ENCODE measurements around the gene OR8G5.
A peak's percentile ranks its signal among the peaks of the same experiment; 100 is the strongest.
"Not testable (repeated sequence)": the region's sequence is repeated elsewhere in the genome, so short reads cannot be mapped to it uniquely, and the experiment has no call there.

The OR8G5 gene, protein sequence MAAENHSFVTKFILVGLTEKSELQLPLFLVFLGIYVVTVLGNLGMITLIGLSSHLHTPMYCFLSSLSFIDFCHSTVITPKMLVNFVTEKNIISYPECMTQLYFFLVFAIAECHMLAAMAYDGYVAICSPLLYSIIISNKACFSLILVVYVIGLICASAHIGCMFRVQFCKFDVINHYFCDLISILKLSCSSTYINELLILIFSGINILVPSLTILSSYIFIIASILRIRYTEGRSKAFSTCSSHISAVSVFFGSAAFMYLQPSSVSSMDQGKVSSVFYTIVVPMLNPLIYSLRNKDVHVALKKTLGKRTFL

DNA sequence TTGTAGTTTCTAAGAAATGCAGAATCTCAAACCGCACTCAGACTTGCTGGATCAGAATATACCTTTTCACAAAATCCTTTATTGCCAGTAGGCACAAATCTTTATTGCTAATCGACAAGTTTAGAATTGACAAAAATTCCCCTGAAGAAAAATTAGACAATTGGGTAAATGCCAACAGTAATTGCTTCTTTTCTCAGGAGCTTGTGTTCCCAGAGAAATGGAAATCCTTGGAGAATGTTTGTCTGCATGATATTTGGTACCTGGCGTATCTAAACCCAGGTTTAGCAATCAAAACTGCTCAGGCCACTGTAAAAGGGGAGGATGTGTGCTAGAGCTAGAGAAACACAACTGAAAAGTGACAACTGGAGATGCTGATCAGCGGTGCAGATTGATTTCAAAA is at the start of gene OR8G5:
TSS of gene OR8G5 (plus strand) at position 301 of the 400 bp plus-strand sequence. CDS start 8,556 bp downstream, outside the sequence.
- peaks cover 1% of the 10 kb centered on the region for H3K9me3 Mint-ChIP-seq
- intact Hi-C loops (cut with micrococcal nuclease): no loop called here
- H3K36me3 Mint-ChIP-seq (ENCODE audit: low read depth): no peaks in the 10 kb centered on the region
- no peak within 1 kb of the TSS for H3K4me3 Mint-ChIP-seq
- H3K4me1 Mint-ChIP-seq (ENCODE audit: low read depth): peaks cover 15% of the 10 kb centered on the region
- H3K27ac Mint-ChIP-seq: no peak within 1 kb of the TSS
- no peaks in the 10 kb centered on the region for H3K27me3 Mint-ChIP-seq

DNA sequence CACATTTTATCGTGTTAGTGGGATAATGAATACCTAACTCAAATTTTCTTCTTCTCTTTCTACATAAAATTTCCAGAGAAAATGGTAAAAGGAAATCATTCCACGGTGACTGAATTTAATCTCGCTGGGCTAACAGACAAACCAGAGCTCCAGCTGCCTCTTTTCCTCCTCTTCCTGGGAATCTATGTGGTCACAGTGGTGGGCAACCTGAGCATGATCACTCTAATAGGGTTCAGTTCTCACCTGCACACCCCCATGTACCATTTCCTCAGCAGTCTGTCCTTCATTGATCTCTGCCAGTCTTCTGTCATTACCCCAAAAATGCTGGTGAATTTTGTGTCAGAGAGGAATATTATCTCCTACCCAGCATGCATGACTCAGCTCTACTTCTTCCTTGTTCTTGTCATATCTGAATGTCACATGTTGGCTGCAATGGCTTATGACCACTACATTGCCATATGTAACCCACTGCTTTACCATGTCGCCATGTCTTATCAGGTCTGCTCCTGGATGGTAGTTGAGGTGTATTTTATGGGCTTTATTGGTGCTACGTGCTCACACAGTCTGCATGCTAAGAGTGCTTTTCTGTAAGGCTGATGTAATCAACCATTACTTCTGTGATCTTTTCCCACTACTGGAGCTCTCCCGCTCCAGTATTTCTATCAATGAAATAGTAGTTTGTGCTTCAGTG is 48.9 kb upstream of the OR8G5 start:
- no peaks in the 10 kb centered on the region for H3K36me3 Mint-ChIP-seq (ENCODE audit: low read depth)
- peaks cover 21% of the 10 kb centered on the region for H3K4me1 Mint-ChIP-seq (ENCODE audit: low read depth)
- no peak overlapping the region for H3K4me3 Mint-ChIP-seq
- peak overlapping the region; percentile 69 for H3K27ac Mint-ChIP-seq
- intact Hi-C loops (cut with micrococcal nuclease): no loop called here
- H3K27me3 Mint-ChIP-seq: no peaks in the 10 kb centered on the region
- peaks cover 9% of the 10 kb centered on the region for H3K9me3 Mint-ChIP-seq

DNA sequence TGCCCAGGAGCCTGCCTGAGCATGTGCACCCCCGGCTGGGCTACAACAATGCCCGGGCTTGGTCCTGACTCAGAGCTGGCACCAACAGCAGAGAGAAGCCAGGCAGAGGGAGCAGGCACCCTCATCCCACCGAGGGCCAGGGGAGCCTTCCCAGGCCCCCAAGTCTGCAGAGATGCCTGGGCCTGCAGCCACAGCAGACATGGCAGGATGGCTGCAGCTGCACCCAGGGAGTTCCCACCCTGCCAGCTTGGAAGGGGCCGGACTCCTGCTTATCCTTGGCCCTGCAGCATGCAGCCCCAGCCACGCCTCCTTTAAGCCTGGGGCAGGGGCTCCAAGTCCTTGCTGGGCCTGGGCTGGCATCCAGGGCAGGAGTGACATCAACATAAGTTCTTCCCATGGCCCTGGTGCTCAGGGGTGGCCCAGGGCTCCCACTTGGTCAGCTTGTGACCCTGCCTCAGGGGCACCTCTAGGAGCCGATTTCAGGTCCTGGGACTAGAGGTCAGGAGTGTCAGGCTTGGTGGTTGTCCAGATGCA is 46.3 kb upstream of the OR8G5 start:
- Mint-ChIP-seq H3K27me3 (no peaks in the 10 kb centered on the region), H3K36me3 (ENCODE audit: low read depth) (no peaks in the 10 kb centered on the region), H3K9me3 (peaks cover 9% of the 10 kb centered on the region), H3K4me3 (no peak overlapping the region), H3K4me1 (ENCODE audit: low read depth) (peaks cover 21% of the 10 kb centered on the region), H3K27ac (no peak overlapping the region)
- intact Hi-C loops (cut with micrococcal nuclease): no loop called here

DNA sequence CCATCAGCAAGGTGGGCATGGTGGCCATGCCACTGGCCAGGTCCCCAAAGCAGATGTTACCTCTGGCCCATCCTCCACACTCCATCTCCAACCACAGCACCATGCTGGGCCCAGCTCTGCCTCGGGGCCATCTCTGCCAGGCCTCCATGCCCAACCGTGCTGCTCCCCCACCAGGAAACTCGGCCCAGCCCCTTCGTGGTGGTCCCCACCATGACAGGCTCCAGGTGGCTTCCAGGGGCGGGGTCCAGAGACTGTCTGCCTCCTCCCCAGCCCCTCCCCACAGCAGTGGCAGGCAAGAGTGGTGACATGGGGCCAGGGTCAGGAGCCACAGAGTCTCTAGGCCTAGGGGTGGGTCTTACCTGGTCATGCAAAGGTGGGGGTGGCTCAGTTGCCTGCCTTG is 45.8 kb upstream of the OR8G5 start:
- intact Hi-C loops (cut with micrococcal nuclease): no loop called here
- Mint-ChIP-seq H3K9me3 (peaks cover 9% of the 10 kb centered on the region), H3K27me3 (no peaks in the 10 kb centered on the region), H3K27ac (no peak overlapping the region), H3K4me1 (ENCODE audit: low read depth) (peaks cover 21% of the 10 kb centered on the region), H3K4me3 (no peak overlapping the region), H3K36me3 (ENCODE audit: low read depth) (no peaks in the 10 kb centered on the region)

DNA sequence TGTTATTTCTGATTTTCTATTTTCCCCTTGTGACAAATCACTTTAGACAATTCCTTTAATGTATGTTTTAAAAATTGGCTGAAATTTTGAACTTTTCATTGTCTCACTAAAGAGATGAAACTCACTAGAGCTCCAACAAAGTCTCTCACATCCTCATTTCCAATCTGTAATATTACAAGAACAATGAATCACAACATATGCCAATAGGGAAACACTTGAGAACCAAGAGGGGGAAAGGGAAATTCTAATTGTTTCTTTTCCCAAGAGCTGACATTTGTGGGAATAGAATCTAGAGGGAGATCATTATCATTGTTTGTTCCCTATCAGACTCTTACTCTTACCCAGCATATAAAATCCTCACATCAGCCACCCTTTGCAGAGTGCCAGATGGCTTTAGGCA is 44.9 kb upstream of the OR8G5 start:
- H3K9me3 Mint-ChIP-seq: peaks cover 9% of the 10 kb centered on the region
- H3K4me1 Mint-ChIP-seq (ENCODE audit: low read depth): peaks cover 21% of the 10 kb centered on the region
- no peaks in the 10 kb centered on the region for H3K27me3 Mint-ChIP-seq
- H3K4me3 Mint-ChIP-seq: no peak overlapping the region
- intact Hi-C loops (cut with micrococcal nuclease): no loop called here
- no peaks in the 10 kb centered on the region for H3K36me3 Mint-ChIP-seq (ENCODE audit: low read depth)
- no peak overlapping the region for H3K27ac Mint-ChIP-seq

DNA sequence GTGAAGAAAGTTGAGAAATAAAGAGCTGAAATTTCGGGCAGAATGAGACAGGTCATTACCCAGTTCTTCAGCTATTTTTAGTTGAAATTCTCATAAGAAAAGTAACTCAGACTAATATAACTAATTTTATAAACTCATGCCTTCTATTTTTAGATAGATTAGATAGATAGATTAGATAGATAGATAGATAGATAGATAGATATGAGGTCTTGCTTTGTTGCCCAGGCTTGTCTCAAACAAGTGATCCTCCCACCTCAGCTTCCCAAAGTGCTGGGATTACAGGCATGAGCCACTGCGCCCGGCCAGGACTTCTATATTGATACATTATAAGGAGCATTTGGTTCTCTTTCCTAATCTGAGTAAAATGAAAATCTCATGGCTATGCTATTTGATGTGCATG is 42.1 kb upstream of the OR8G5 start:
- H3K4me1 Mint-ChIP-seq (ENCODE audit: low read depth): peaks cover 10% of the 10 kb centered on the region
- H3K27me3 Mint-ChIP-seq: no peaks in the 10 kb centered on the region
- H3K9me3 Mint-ChIP-seq: no peaks in the 10 kb centered on the region
- no peaks in the 10 kb centered on the region for H3K36me3 Mint-ChIP-seq (ENCODE audit: low read depth)
- intact Hi-C loops (cut with micrococcal nuclease): no loop called here
- no peak overlapping the region for H3K4me3 Mint-ChIP-seq
- no peak overlapping the region for H3K27ac Mint-ChIP-seq

DNA sequence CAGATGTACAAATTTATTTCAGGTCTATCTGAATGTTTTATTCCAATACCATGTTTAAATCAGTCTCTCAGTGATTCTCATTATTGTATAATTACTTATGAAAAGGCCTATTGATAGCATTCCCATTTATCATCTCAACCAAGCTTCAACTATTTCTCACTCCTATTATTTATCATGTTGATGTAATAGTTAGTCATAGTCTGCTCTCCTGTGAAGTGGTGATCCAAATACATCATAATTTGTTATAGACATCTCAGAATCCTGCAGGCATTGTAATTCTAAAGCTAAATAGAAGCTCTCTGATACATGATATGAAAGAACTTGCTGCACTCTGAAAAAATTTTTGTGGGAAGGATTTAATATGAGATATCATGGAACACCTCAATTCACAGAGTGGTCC is 37.0 kb upstream of the OR8G5 start:
- Mint-ChIP-seq H3K27me3 (no peaks in the 10 kb centered on the region), H3K27ac (no peak overlapping the region), H3K4me1 (ENCODE audit: low read depth) (no peaks in the 10 kb centered on the region), H3K4me3 (no peak overlapping the region), H3K9me3 (no peaks in the 10 kb centered on the region), H3K36me3 (ENCODE audit: low read depth) (no peaks in the 10 kb centered on the region)
- intact Hi-C loops (cut with micrococcal nuclease): no loop called here

DNA sequence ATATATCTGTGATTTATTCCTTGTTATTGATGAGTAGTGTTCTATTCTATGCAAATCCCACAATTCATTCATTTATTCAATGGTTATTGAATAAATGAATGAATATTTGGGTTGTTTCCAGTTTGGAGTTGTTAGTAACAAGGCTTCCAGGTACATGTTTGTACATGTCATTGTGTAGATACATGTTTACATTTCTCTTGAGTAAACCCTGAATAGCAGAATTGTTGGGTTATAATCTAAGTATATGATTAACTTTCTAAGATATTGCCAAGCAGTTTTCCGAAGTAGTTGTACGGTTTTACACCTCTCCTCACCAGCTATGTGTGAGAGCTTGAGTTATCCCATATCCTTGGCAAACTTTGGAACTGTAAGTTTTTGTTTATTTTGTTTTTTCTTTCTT is 33.8 kb upstream of the OR8G5 start:
- H3K27me3 Mint-ChIP-seq: no peaks in the 10 kb centered on the region
- no peaks in the 10 kb centered on the region for H3K36me3 Mint-ChIP-seq (ENCODE audit: low read depth)
- peaks cover 12% of the 10 kb centered on the region for H3K4me1 Mint-ChIP-seq (ENCODE audit: low read depth)
- intact Hi-C loops (cut with micrococcal nuclease): no loop called here
- H3K27ac Mint-ChIP-seq: no peak overlapping the region
- H3K9me3 Mint-ChIP-seq: no peaks in the 10 kb centered on the region
- no peak overlapping the region for H3K4me3 Mint-ChIP-seq

DNA sequence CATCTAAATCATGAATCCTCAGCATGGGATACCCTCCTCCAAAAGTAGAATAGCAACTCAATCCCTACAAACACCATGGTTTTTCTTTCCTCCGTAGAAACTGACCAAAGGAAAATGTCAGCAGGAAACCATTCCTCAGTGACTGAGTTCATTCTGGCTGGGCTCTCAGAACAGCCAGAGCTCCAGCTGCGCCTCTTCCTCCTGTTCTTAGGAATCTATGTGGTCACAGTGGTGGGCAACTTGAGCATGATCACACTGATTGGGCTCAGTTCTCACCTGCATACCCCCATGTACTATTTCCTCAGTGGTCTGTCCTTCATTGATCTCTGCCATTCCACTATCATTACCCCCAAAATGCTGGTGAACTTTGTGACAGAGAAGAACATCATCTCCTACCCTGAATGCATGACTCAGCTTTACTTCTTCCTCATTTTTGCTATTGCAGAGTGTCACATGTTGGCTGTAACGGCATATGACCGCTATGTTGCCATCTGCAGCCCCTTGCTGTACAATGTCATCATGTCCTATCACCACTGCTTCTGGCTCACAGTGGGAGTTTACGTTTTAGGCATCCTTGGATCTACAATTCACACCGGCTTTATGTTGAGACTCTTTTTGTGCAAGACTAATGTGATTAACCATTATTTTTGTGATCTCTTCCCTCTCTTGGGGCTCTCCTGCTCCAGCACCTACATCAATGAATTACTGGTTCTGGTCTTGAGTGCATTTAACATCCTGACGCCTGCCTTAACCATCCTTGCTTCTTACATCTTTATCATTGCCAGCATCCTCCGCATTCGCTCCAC is 31.4 kb upstream of the OR8G5 start:
- H3K9me3 Mint-ChIP-seq; H3K36me3 Mint-ChIP-seq (ENCODE audit: low read depth); intact Hi-C loops (cut with micrococcal nuclease); H3K4me3 Mint-ChIP-seq; H3K27me3 Mint-ChIP-seq: not testable (repeated sequence)
- H3K27ac Mint-ChIP-seq: peak overlapping the region; percentile 87
- H3K4me1 Mint-ChIP-seq (ENCODE audit: low read depth): peaks cover 17% of the 10 kb centered on the region

DNA sequence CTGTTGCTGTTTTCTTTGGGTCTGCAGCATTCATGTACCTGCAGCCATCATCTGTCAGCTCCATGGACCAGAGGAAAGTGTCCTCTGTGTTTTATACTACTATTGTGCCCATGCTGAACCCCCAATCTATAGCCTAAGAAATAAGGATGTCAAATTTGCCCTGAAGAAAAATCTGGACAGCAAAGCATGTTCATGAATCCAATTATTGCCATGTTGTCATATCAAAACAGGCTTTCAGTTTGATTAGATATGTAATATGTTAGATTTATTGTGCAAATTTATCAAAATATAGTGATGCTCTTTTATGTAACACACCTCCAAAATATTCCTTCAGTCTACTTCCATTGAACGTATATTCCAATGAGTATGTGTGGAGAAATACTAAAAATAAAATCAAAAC is 30.7 kb upstream of the OR8G5 start:
- intact Hi-C loops (cut with micrococcal nuclease): no loop called here
- H3K27me3 Mint-ChIP-seq: no peaks in the 10 kb centered on the region
- H3K4me1 Mint-ChIP-seq (ENCODE audit: low read depth): peaks cover 17% of the 10 kb centered on the region
- H3K9me3 Mint-ChIP-seq: no peaks in the 10 kb centered on the region
- H3K36me3 Mint-ChIP-seq (ENCODE audit: low read depth): no peaks in the 10 kb centered on the region
- peak overlapping the region; percentile 87 for H3K27ac Mint-ChIP-seq
- H3K4me3 Mint-ChIP-seq: no peak overlapping the region

DNA sequence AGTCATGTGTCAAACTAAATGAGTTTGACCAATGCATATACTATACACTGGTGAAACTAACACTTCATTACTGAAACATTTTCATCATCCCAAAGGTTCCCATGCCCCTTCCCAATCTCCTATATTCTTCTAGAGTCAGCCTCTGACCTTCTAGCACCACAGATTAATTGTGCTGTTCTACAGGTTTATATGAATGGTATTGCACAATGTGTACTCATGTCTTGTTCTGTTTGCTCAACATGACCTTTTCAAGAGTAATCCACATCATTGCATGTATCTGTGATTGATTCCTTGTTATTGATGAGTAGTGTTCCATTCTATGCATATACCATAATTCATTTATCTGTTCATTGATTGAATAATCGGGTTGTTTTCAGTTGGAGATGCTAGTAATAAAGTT is 22.8 kb upstream of the OR8G5 start:
- intact Hi-C loops (cut with micrococcal nuclease): no loop called here
- Mint-ChIP-seq H3K36me3 (ENCODE audit: low read depth) (no peaks in the 10 kb centered on the region), H3K27ac (no peak overlapping the region), H3K9me3 (peaks cover 5% of the 10 kb centered on the region), H3K4me1 (ENCODE audit: low read depth) (peaks cover 5% of the 10 kb centered on the region), H3K4me3 (no peak overlapping the region), H3K27me3 (no peaks in the 10 kb centered on the region)

DNA sequence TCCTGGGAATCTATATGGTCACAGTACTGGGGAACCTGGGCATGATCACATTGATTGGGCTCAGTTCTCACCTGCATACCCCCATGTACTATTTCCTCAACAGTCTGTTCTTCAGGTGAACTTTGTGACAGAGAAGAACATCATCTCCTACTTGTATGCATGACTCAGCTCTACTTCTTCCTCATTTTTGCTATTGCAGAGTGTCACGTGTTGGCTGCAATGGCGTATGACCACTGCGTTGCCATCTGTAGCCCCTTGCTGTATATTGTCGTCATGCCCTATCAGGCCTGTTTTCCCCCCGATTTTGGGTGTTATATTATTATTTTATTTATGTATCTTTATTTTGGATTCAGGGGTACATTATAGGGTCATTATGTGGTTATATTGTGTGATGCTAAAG is 17.7 kb upstream of the OR8G5 start:
- H3K4me1 Mint-ChIP-seq (ENCODE audit: low read depth): peaks cover 9% of the 10 kb centered on the region
- peaks cover 12% of the 10 kb centered on the region for H3K9me3 Mint-ChIP-seq
- peak overlapping the region; percentile 20 for H3K27ac Mint-ChIP-seq

DNA sequence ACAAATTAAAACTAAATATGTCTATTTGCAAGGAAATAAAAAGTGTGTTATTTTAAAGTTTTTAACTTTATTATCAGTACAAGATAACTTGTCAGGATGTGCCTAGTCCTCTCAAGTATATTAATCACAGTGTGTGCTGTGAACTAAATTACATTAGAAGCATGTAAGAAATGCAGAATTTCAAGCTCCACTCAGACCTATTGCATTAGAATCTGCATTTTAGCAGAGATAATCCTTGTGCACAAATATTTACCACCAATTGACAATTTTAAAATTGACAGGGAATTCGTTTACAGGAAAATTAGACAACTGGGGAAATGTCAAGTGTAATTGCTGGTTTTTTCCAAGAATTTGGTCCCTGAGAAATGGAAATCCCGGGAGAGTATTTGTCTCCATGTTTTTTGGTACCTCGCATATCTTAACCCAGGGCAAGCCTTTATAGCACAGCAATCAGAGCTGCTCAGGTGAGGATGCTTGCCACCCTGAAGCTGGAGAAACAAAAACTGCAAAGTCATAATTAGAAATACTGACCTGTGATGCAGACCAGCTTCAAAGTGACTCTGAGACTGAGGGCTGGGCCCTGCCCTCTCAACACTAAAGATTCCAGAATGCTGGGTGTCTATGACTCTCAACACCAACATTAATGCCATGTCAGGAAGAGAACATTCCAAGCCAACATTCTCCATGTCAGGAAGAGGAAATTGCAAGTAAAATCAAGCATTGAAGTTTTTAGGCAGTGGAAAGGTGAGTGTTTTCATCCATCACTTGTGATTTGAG is 15.4 kb upstream of the OR8G5 start, which contains the start of gene OR8G1:
TSS of gene OR8G1 (plus strand) at position 475 of the 777 bp plus-strand sequence. CDS start 8,581 bp downstream, outside the sequence.
- intact Hi-C loops (cut with micrococcal nuclease): no loop called here

More for the DNA sequence above, 17.7 kb upstream of the OR8G5 start:
- Mint-ChIP-seq H3K27me3 (no peaks in the 10 kb centered on the region), H3K36me3 (ENCODE audit: low read depth) (no peaks in the 10 kb centered on the region), H3K4me3 (no peak overlapping the region)
- intact Hi-C loops (cut with micrococcal nuclease): no loop called here

More for the DNA sequence above, 15.4 kb upstream of the OR8G5 start, which contains the start of gene OR8G1:
- Mint-ChIP-seq H3K27ac (no peak within 1 kb of the TSS), H3K27me3 (peaks cover 3% of the 10 kb centered on the region), H3K36me3 (ENCODE audit: low read depth) (no peaks in the 10 kb centered on the region), H3K4me1 (ENCODE audit: low read depth) (peaks cover 9% of the 10 kb centered on the region), H3K9me3 (peaks cover 12% of the 10 kb centered on the region), H3K4me3 (no peak within 1 kb of the TSS)

Measured in dendritic cell treated with granulocyte-macrophage colony-stimulating factor and Interleukin-4, amounts not matched to agents 40 ng/mL and 50 ng/mL, for 4 days (primary cell).